ENCODE data around the gene GIPC1.
"Not testable (repeated sequence)": the region's sequence is repeated elsewhere in the genome, so short reads cannot be mapped to it uniquely, and the experiment has no call there.

GIPC1 gene

GRCh38 chr19:14496029-14496833 is at the start of gene GIPC1:
Gene GIPC1 (minus strand): TSS chr19:14496127. CDS start chr19:14482976, 13,151 bp downstream.
- no peaks in the 10 kb centered on the region for H3K9me3 ChIP-seq (ENCODE audit: control insufficient read depth in 1 of 2, low read length in 2 of 2)
- peaks cover 0 to 4% of the 10 kb centered on the region in 2 donors for H3K36me3 ChIP-seq (ENCODE audit: control insufficient read depth in 1 of 2, insufficient read depth in 2 of 2, low read length in 2 of 2)
- peak within 1 kb of the TSS; percentile 67 to 83 for H3K4me3 ChIP-seq (ENCODE audit: low read depth in 1 of 2, low read length in 2 of 2)
- peaks cover 26 to 28% of the 10 kb centered on the region in 2 donors for H3K4me1 ChIP-seq (ENCODE audit: control insufficient read depth in 1 of 2, insufficient read depth in 2 of 2, low read length in 2 of 2)
- H3K9ac ChIP-seq (ENCODE audit: low read depth in 1 of 2, low read length in 2 of 2) = peak within 1 kb of the TSS; percentile 57 to 83
- no peaks in the 10 kb centered on the region for H3K27me3 ChIP-seq (ENCODE audit: control insufficient read depth in 1 of 2, insufficient read depth in 2 of 2, low read length in 2 of 2)
- H3K27ac ChIP-seq (ENCODE audit: low read depth, low read length) = peak within 1 kb of the TSS; percentile 67

GRCh38 chr19:14545716-14546082 is 49.8 kb upstream of the GIPC1 start:
- Histone ChIP-seq H3K27ac (ENCODE audit: low read depth, low read length) (no peak overlapping the region), H3K36me3 (ENCODE audit: control insufficient read depth in 1 of 2, insufficient read depth in 2 of 2, low read length in 2 of 2) (peaks cover 0 to 6% of the 10 kb centered on the region in 2 donors), H3K9ac (ENCODE audit: low read depth in 1 of 2, low read length in 2 of 2) (peak overlapping the region in 1 of 2 donors; percentile 38), H3K27me3 (ENCODE audit: control insufficient read depth in 1 of 2, insufficient read depth in 2 of 2, low read length in 2 of 2) (no peaks in the 10 kb centered on the region), H3K9me3 (ENCODE audit: control insufficient read depth in 1 of 2, low read length in 2 of 2) (no peaks in the 10 kb centered on the region), H3K4me3 (ENCODE audit: low read depth in 1 of 2, low read length in 2 of 2) (peak overlapping the region; percentile 26 to 54), H3K4me1 (ENCODE audit: control insufficient read depth in 1 of 2, insufficient read depth in 2 of 2, low read length in 2 of 2) (peaks cover 20 to 28% of the 10 kb centered on the region in 2 donors)

- Histone ChIP-seq H3K9me3 (ENCODE audit: control insufficient read depth in 1 of 2, low read length in 2 of 2) (no peaks in the 10 kb centered on the region), H3K27me3 (ENCODE audit: control insufficient read depth in 1 of 2, insufficient read depth in 2 of 2, low read length in 2 of 2) (no peaks in the 10 kb centered on the region), H3K27ac (ENCODE audit: low read depth, low read length) (no peak overlapping the region), H3K9ac (ENCODE audit: low read depth in 1 of 2, low read length in 2 of 2) (peak overlapping the region in 1 of 2 donors; percentile 38), H3K4me1 (ENCODE audit: control insufficient read depth in 1 of 2, insufficient read depth in 2 of 2, low read length in 2 of 2) (peaks cover 14 to 23% of the 10 kb centered on the region in 2 donors), H3K4me3 (ENCODE audit: low read depth in 1 of 2, low read length in 2 of 2) (peak overlapping the region; percentile 26 to 54), H3K36me3 (ENCODE audit: control insufficient read depth in 1 of 2, insufficient read depth in 2 of 2, low read length in 2 of 2) (peaks cover 0 to 6% of the 10 kb centered on the region in 2 donors)
Observed at GRCh38 chr19:14544977-14545715, 49.2 kb upstream of the GIPC1 start.

- no peaks in the 10 kb centered on the region for H3K9me3 ChIP-seq (ENCODE audit: control insufficient read depth in 1 of 2, low read length in 2 of 2)
- no peak overlapping the region for H3K4me3 ChIP-seq (ENCODE audit: low read depth in 1 of 2, low read length in 2 of 2)
- H3K27ac ChIP-seq (ENCODE audit: low read depth, low read length) = no peak overlapping the region
- H3K9ac ChIP-seq (ENCODE audit: low read depth in 1 of 2, low read length in 2 of 2) = no peak overlapping the region
- peaks cover 0 to 8% of the 10 kb centered on the region in 2 donors for H3K36me3 ChIP-seq (ENCODE audit: control insufficient read depth in 1 of 2, insufficient read depth in 2 of 2, low read length in 2 of 2)
- peaks cover 12 to 19% of the 10 kb centered on the region in 2 donors for H3K4me1 ChIP-seq (ENCODE audit: control insufficient read depth in 1 of 2, insufficient read depth in 2 of 2, low read length in 2 of 2)
- no peaks in the 10 kb centered on the region for H3K27me3 ChIP-seq (ENCODE audit: control insufficient read depth in 1 of 2, insufficient read depth in 2 of 2, low read length in 2 of 2)
Observed at GRCh38 chr19:14544047-14544446, 48.1 kb upstream of the GIPC1 start.

- H3K36me3 ChIP-seq (ENCODE audit: control insufficient read depth in 1 of 2, insufficient read depth in 2 of 2, low read length in 2 of 2) = peaks cover 0 to 2% of the 10 kb centered on the region in 2 donors
Observed at GRCh38 chr19:14542711-14543328, 46.9 kb upstream of the GIPC1 start.

GRCh38 chr19:14541979-14542378 is 46.1 kb upstream of the GIPC1 start:
- peaks cover 16 to 22% of the 10 kb centered on the region in 2 donors for H3K4me1 ChIP-seq (ENCODE audit: control insufficient read depth in 1 of 2, insufficient read depth in 2 of 2, low read length in 2 of 2)
- not testable (repeated sequence) for H3K9me3 ChIP-seq (ENCODE audit: control insufficient read depth in 1 of 2, low read length in 2 of 2); H3K36me3 ChIP-seq (ENCODE audit: control insufficient read depth in 1 of 2, insufficient read depth in 2 of 2, low read length in 2 of 2); H3K27ac ChIP-seq (ENCODE audit: low read depth, low read length); H3K27me3 ChIP-seq (ENCODE audit: control insufficient read depth in 1 of 2, insufficient read depth in 2 of 2, low read length in 2 of 2); H3K4me3 ChIP-seq (ENCODE audit: low read depth in 1 of 2, low read length in 2 of 2); H3K9ac ChIP-seq (ENCODE audit: low read depth in 1 of 2, low read length in 2 of 2)

More at GRCh38 chr19:14542711-14543328, 46.9 kb upstream of the GIPC1 start:
- no peak overlapping the region for H3K9ac ChIP-seq (ENCODE audit: low read depth in 1 of 2, low read length in 2 of 2)
- H3K4me1 ChIP-seq (ENCODE audit: control insufficient read depth in 1 of 2, insufficient read depth in 2 of 2, low read length in 2 of 2) = peaks cover 16 to 22% of the 10 kb centered on the region in 2 donors
- H3K27ac ChIP-seq (ENCODE audit: low read depth, low read length) = no peak overlapping the region
- no peaks in the 10 kb centered on the region for H3K27me3 ChIP-seq (ENCODE audit: control insufficient read depth in 1 of 2, insufficient read depth in 2 of 2, low read length in 2 of 2)
- no peak overlapping the region for H3K4me3 ChIP-seq (ENCODE audit: low read depth in 1 of 2, low read length in 2 of 2)
- H3K9me3 ChIP-seq (ENCODE audit: control insufficient read depth in 1 of 2, low read length in 2 of 2) = no peaks in the 10 kb centered on the region

- H3K9me3 ChIP-seq (ENCODE audit: control insufficient read depth in 1 of 2, low read length in 2 of 2) = no peaks in the 10 kb centered on the region
- H3K4me1 ChIP-seq (ENCODE audit: control insufficient read depth in 1 of 2, insufficient read depth in 2 of 2, low read length in 2 of 2) = peaks cover 20 to 25% of the 10 kb centered on the region in 2 donors
- no peak overlapping the region for H3K9ac ChIP-seq (ENCODE audit: low read depth in 1 of 2, low read length in 2 of 2)
- H3K36me3 ChIP-seq (ENCODE audit: control insufficient read depth in 1 of 2, insufficient read depth in 2 of 2, low read length in 2 of 2) = peaks cover 0 to 2% of the 10 kb centered on the region in 2 donors
- H3K27me3 ChIP-seq (ENCODE audit: control insufficient read depth in 1 of 2, insufficient read depth in 2 of 2, low read length in 2 of 2) = no peaks in the 10 kb centered on the region
- no peak overlapping the region for H3K4me3 ChIP-seq (ENCODE audit: low read depth in 1 of 2, low read length in 2 of 2)
- no peak overlapping the region for H3K27ac ChIP-seq (ENCODE audit: low read depth, low read length)
Observed at GRCh38 chr19:14540741-14541525, 45.0 kb upstream of the GIPC1 start.

- no peaks in the 10 kb centered on the region for H3K27me3 ChIP-seq (ENCODE audit: control insufficient read depth in 1 of 2, insufficient read depth in 2 of 2, low read length in 2 of 2)
- H3K4me3 ChIP-seq (ENCODE audit: low read depth in 1 of 2, low read length in 2 of 2) = peak overlapping the region; percentile 50 to 55
- no peak overlapping the region for H3K9ac ChIP-seq (ENCODE audit: low read depth in 1 of 2, low read length in 2 of 2)
- H3K9me3 ChIP-seq (ENCODE audit: control insufficient read depth in 1 of 2, low read length in 2 of 2) = no peaks in the 10 kb centered on the region
- no peak overlapping the region for H3K27ac ChIP-seq (ENCODE audit: low read depth, low read length)
- H3K36me3 ChIP-seq (ENCODE audit: control insufficient read depth in 1 of 2, insufficient read depth in 2 of 2, low read length in 2 of 2) = peaks cover 0 to 8% of the 10 kb centered on the region in 2 donors
- peaks cover 9% of the 10 kb centered on the region in 2 donors for H3K4me1 ChIP-seq (ENCODE audit: control insufficient read depth in 1 of 2, insufficient read depth in 2 of 2, low read length in 2 of 2)
Observed at GRCh38 chr19:14536926-14537692, 41.2 kb upstream of the GIPC1 start.

- peaks cover 0 to 5% of the 10 kb centered on the region in 2 donors for H3K36me3 ChIP-seq (ENCODE audit: control insufficient read depth in 1 of 2, insufficient read depth in 2 of 2, low read length in 2 of 2)
- no peak overlapping the region for H3K9ac ChIP-seq (ENCODE audit: low read depth in 1 of 2, low read length in 2 of 2)
- no peaks in the 10 kb centered on the region for H3K27me3 ChIP-seq (ENCODE audit: control insufficient read depth in 1 of 2, insufficient read depth in 2 of 2, low read length in 2 of 2)
- no peak overlapping the region for H3K4me3 ChIP-seq (ENCODE audit: low read depth in 1 of 2, low read length in 2 of 2)
- H3K9me3 ChIP-seq (ENCODE audit: control insufficient read depth in 1 of 2, low read length in 2 of 2) = no peaks in the 10 kb centered on the region
- H3K4me1 ChIP-seq (ENCODE audit: control insufficient read depth in 1 of 2, insufficient read depth in 2 of 2, low read length in 2 of 2) = peaks cover 19 to 21% of the 10 kb centered on the region in 2 donors
- H3K27ac ChIP-seq (ENCODE audit: low read depth, low read length) = no peak overlapping the region
Observed at GRCh38 chr19:14533450-14533849, 37.5 kb upstream of the GIPC1 start.

Data from duodenal mucosa (tissue), 2 donors.